HUDEP-2 (cell line): ENCODE measurements around the gene UBE2H.
"Not testable (repeated sequence)": the region's sequence is repeated elsewhere in the genome, so short reads cannot be mapped to it uniquely, and the experiment has no call there.

Source experiments
- DNase-seq, 76 experiments: peaks; one replicate each; lab custom pipeline; 2025; ENCODE audit not compliant: unreplicated experiment in 76 of 76; lab: John Stamatoyannopoulos, UW

Gene UBE2H

DNA sequence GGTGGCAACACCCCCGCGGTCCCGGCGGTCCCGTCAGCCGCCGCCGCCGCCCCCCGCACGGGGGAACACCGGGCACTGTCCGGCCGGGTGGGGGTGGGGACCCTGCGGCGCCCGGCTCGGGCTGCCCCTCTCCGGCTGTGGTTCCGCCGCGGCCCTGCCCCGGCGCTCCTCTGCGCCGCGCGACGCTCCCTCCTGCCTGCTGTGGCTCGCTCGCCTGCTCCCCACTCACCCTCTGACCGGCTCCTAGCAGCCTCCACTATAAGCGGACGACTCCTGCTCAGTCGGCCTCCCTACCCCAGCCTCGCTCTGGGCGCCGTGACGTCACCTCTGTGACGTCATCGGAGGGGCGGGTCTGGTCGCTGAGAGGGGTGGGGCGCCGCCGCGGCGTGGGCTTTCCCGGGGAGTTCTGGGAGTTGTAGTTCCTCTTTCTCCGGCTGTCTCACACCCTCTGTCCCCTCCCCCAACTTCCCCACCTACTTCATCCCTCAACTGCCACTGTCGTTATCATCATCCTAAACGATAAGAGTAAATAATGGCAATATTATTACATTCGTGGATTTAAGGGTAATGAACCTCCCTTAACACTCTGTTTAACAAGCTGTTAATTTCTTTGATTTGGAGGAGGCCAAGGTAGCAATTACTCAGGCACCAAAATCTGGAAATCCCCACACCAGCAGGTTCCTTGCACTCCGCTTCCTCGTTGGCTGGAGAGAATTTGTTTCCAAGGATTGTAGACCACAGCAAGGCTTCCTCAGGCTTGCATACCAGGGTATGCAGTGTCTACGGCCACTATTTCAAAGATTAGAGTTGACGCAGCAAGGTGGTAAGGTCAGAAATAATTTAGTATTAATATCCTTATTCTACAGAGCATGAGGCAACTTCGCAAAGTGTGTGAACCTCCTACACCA, at the start of gene UBE2H:
TSS of gene UBE2H (minus strand) at position 308 of the 908 bp plus-strand sequence. CDS start 405 bp downstream, outside the sequence.
- DNase-seq: peak in 74 of 76 experiments; percentile 9 to 92 (median 78)

DNA sequence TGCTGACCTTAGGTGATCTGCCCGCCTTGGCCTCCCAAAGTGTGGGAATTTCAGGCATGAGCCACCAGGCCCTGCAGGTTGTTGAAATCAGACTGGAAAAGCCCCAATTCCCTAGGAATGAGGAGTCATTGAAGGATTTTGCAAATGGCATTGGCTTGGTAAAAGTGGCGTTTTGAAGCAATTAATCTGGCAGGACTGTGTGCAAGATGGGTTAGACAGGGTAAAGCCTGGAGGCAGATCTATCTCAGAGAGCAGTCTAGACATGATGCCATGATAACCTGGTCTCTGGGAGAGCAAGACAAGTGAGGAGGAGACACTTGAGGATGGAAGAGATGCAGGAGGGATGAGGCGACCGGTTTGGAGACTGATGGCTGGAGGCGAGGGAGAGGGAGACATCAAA, 45.7 kb upstream of the UBE2H start:
- DNase-seq: no peak

DNA sequence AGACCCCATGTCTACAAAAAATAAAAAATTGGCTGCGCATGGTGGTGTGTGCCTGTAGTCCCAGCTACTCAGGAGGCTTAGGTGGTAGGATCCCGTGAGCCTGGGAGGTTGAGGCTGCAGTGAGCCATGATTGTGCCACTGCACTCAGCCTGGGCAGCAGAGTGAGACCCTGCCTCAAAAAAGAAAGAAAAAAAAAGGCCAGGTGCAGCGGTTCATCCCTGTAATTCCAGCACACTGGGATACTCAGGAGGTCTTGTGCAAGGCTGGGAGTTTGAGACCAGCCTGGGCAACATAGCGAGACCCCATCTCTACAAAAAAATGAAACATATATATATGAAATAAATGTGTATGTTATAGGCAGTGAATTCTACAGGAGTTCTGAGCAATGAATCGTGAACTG, 44.5 kb upstream of the UBE2H start:
- no peak for DNase-seq

DNA sequence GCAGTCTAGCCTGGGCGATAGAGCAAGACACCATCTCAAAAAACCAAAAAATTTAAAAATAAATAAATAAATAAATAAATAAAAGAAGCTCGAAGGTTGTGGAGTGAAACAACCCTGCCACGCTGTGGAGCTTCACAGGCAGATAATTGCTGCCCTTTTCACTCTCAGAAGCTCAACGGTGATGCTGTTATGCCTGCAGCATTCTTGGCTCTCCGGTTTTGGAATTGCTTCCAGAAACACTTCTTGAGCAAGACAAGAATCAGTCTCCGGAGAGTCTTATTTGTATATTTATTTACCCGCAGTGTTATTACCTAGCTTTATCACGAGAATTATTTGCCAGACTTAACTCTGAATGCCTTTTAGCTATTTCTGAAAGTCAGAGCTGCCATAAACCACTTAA, 40.5 kb upstream of the UBE2H start:
- no peak for DNase-seq

DNA sequence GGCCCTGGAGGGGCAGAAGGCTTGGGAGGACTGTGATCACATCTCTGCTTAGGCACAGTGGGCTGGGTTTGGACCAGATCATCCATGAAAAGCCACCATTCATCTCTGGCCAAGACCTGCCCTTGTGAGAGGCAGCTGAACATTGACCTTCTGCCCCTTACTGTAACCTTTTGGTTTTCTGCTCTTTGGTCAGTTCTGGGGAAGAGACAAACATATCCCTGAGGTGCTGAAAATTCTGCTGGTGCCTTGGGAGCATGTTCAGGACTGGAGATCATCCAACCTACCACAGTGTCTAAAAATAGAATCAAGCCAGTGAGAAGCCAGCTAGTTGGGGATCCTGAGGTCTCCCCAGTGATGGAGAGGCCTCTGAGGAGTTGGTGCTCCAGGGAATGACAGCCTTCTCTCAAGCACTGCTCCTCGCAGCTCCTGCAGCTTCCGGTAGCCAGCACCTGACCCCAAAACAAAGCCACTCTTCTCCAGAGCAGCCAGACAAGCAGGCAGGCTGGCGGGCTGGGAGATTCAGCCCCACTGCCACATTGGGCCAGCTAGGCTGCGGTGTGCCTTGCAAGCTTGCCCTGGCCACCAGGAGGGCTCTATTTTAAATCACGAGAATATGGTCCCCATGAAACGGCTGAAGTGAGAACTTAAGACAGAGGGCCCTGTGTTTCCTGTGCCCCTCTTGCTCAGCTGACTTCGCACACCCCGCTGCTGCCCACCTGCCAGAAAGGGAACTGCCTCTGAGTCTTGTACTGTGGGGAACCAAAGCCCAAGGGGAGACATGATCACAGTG, 37.8 kb upstream of the UBE2H start:
- DNase-seq: no peak

- DNase-seq: no peak
These were observed 36.7 kb upstream of the UBE2H start for GRCh38 chr7:129989466-129989865.

DNA sequence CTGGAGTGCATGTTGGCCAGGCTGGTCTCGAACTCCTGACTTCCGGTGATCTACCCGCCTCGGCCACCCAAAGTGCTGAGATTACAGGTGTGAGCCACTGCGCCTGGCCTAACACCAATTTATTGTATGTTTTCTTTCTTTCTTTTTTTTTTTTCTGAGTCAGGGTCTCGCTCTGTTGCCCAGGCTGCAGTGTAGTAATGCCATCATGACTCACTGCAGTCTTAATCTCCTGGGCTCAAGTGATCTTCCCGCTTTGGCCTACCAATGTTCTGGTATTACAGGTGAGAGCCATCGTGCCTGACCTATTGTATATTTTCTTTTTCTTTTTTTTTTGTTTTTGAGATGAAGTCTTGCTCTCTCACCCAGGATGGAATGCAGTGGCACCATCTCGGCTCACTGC, 33.8 kb upstream of the UBE2H start:
- DNase-seq: no peak

DNA sequence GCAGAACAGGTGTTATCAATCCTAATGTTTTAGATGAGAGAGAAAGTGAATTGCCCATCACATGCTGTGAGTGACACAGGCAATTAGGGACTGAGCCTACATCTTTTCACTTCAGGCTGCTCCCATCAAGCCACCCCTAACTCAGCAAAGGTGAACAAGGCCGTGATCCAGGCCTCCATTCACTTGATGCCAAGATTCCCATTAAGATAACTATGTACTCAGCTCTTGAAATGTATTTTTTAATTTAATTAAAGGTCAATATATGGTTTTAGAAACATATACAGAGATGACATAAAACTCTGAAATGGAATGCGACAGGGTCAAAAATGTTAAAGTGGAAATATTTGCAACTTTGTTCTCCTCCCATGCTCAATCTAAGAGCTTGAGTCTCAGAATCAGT, 27.9 kb upstream of the UBE2H start:
- no peak for DNase-seq

- DNase-seq: peak in 1 of 76 experiments; percentile 1
These were observed 22.5 kb upstream of the UBE2H start for GRCh38 chr7:129975309-129975708.

DNA sequence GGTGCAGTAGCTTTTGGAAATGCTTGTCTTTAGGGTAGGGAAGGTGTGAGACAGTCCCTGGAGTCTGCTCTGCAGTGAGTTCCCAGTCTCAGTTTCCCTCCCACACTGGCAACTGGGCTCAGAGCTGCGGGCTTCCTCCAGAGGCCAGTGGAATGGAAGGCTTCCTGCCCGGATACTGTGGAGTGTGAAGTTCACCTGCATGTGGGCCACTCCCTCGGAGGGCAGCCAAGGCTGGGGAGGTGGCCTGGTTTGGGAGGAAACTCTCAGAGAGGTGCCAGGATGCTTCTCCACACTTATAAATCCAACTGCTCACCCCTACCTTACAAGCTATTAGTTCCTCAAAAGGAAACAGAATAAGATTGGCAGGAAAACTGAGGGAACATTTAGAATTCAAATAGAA, 18.1 kb upstream of the UBE2H start:
- no peak for DNase-seq

GRCh38 chr7:129969881-129970446, 17.2 kb upstream of the UBE2H start:
- DNase-seq: no peak

- DNase-seq: no peak
These were observed 16.0 kb upstream of the UBE2H start for GRCh38 chr7:129968592-129969383.

- DNase-seq: not testable (repeated sequence)
These were observed 7.4 kb upstream of the UBE2H start for GRCh38 chr7:129960204-129960475.

- no peak for DNase-seq
These were observed 6.9 kb upstream of the UBE2H start for GRCh38 chr7:129959471-129960203.

GRCh38 chr7:129958643-129959470, 6.1 kb upstream of the UBE2H start:
- DNase-seq: peak in 75 of 76 experiments; percentile 7 to 96 (median 90)

GRCh38 chr7:129955993-129956543, 3.3 kb upstream of the UBE2H start:
- DNase-seq: no peak

DNA sequence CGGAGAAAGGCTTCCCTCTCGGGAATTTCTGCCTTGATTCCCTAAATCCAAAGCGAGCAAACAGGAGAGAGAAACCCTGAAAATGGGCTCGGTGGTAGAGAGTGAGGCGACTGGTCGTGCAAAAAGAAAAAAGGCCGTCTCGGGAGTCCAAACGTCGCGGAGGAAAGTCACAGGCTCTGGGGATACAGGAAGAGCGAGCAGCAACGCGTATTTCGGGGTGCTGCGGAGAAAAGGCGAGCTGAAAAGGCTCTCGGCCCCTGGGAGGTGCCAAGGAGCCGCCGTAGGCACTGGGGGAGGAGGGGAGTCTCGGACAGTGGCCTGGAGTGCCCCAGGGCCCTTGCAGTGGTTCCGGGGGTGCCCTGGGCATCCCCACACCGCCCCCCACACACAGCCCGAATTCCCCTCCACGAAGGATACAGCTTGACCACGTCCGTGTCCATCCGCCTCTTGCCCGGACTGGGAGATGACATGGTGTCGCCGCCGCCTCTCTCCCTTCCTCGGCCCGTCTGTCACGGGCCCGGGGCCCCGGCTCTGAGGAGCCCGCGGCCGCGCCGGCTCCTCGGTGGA, 591 bp downstream of the UBE2H start:
- peak in 27 of 76 experiments; percentile 4 to 47 (median 17) for DNase-seq

GRCh38 chr7:129951226-129952085, 1.3 kb downstream of the UBE2H start:
- peak in 25 of 76 experiments; percentile 1 to 51 (median 17) for DNase-seq
